Brain microvascular endothelial cell (primary cell): Measurements from ENCODE around the gene SLC35F2.

Experiments used
- DNase-seq: peaks from one replicate; pipeline ENCODE4 v3.0.0-alpha.2; 2020
- H3K27ac ChIP-seq: fragments of 250-450 bp; sonication (Bioruptor Pico); 2 replicates; pipeline ENCODE4 v1.5.1; 2020; ENCODE audit warnings: mild to moderate bottlenecking, moderate library complexity
- H3K27me3 ChIP-seq: fragments of 250-450 bp; sonication (Bioruptor Pico); replicated peaks from 2 replicates; pipeline ENCODE4 v1.5.1; 2020; ENCODE audit warnings: mild to moderate bottlenecking
- H3K36me3 ChIP-seq: fragments of 250-450 bp; sonication (Bioruptor Pico); replicated peaks from 2 replicates; pipeline ENCODE4 v1.5.1; 2020; ENCODE audit warnings: mild to moderate bottlenecking
- H3K4me3 ChIP-seq: 2 replicates; pipeline ENCODE4 v1.5.1; 2011; ENCODE audit warnings: low read depth, mild to moderate bottlenecking, control low read depth, low read length, moderate library complexity
- CTCF ChIP-seq: IDR thresholded peaks from 2 replicates; pipeline ENCODE4 v1.5.1; 2011; ENCODE audit warnings: low read depth, mild to moderate bottlenecking, moderate library complexity, low read length, control low read depth, inconsistent platforms; ENCODE audit errors: missing control alignments
- in situ Hi-C: cut with HindIII; loops from 2 replicates; pipeline ENCODE4 v1.10.0; 2017; ENCODE audit warnings: low sequenced_read_pairs, low pct_ligation_motif_present

Gene SLC35F2

DNA sequence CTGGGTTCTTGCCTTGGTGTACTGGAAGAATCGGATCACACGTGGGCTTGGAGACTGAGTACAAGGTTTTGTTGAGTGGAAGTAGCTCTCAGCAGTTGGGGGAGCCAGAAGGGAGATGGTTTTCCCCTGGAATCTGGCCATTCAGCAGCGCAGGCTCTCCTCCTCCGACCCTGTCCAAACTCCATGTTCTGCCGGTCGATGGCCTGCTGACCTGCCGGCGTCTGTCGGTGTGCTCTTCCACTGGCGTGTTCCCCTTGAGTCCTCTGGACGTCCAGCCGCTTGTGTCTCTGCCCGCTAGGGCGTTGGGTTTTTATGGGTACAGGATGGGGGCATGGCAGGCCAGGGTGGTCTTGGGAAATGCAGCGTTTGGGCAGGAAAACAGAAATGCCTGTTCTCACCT lies 108.3 kb downstream of the SLC35F2 start:
- no peak for DNase-seq
- Histone ChIP-seq H3K36me3 (no peaks in the 10 kb centered on the region), H3K27me3 (no peaks in the 10 kb centered on the region), H3K4me3 (no peak overlapping the region), H3K27ac (no peak overlapping the region)
- in situ Hi-C loops: no loop called here
- no peak for TF ChIP-seq CTCF

- H3K4me3 ChIP-seq: no peak overlapping the region
- H3K36me3 ChIP-seq: no peaks in the 10 kb centered on the region
- in situ Hi-C loops: no loop called here
- DNase-seq: no peak
- TF ChIP-seq CTCF: no peak
- no peak overlapping the region for H3K27ac ChIP-seq
- no peaks in the 10 kb centered on the region for H3K27me3 ChIP-seq
Measured at GRCh38 chr11:107747622-107748021, 111.0 kb downstream of the SLC35F2 start.

GRCh38 chr11:107744736-107745135 lies 113.9 kb downstream of the SLC35F2 start:
- no peak for TF ChIP-seq CTCF
- Histone ChIP-seq H3K27me3 (no peaks in the 10 kb centered on the region), H3K36me3 (no peaks in the 10 kb centered on the region), H3K27ac (no peak overlapping the region), H3K4me3 (no peak overlapping the region)
- in situ Hi-C loops: no loop called here
- DNase-seq: no peak

- no peak overlapping the region for H3K27ac ChIP-seq
- no peaks in the 10 kb centered on the region for H3K27me3 ChIP-seq
- DNase-seq: no peak
- no peaks in the 10 kb centered on the region for H3K36me3 ChIP-seq
- no peak overlapping the region for H3K4me3 ChIP-seq
- no peak for TF ChIP-seq CTCF
- in situ Hi-C loops: no loop called here
Measured at GRCh38 chr11:107743191-107743590, 115.4 kb downstream of the SLC35F2 start.

GRCh38 chr11:107741044-107741823 lies 117.4 kb downstream of the SLC35F2 start:
- peak; percentile 76 for TF ChIP-seq CTCF
- Histone ChIP-seq H3K27ac (no peak overlapping the region), H3K36me3 (no peaks in the 10 kb centered on the region), H3K27me3 (no peaks in the 10 kb centered on the region), H3K4me3 (no peak overlapping the region)
- in situ Hi-C loops: no loop called here
- peak; percentile 44 for DNase-seq
